Neural cell (in vitro differentiated cells): Measurements from ENCODE around the gene RWDD1.

Experiments
- CTCF ChIP-seq: fragments of 450-650 bp; IDR thresholded peaks from 2 replicates; pipeline ENCODE4 v1.5.1; 2014; ENCODE audit warnings: antibody characterized with exemption, mild to moderate bottlenecking, moderate library complexity; ENCODE audit not compliant: poor library complexity, severe bottlenecking
- EP300 ChIP-seq: fragments of 450-650 bp; conservative IDR thresholded peaks from 2 replicates; pipeline ENCODE4 v1.6.1; 2014; ENCODE audit warnings: antibody characterized with exemption, mild to moderate bottlenecking, moderate library complexity; ENCODE audit not compliant: poor library complexity, severe bottlenecking
- EZH2 ChIP-seq: fragments of 200-600, 300-800 bp; shearing (Covaris generic), sonication (generic); IDR thresholded peaks from 2 replicates; pipeline ENCODE4 v1.6.1; 2014; ENCODE audit warnings: antibody characterized with exemption, low read length, borderline replicate concordance, mild to moderate bottlenecking; ENCODE audit not compliant: insufficient read depth, poor library complexity, severe bottlenecking
- POLR2AphosphoS5 ChIP-seq: IDR thresholded peaks from 2 replicates; pipeline ENCODE4 v1.6.1; 2012
- RAD21 ChIP-seq: fragments of 450-650 bp; conservative IDR thresholded peaks from 2 replicates; pipeline ENCODE4 v1.6.1; 2014; ENCODE audit warnings: antibody characterized with exemption, mild to moderate bottlenecking, moderate library complexity
- REST ChIP-seq: IDR thresholded peaks from 2 replicates; pipeline ENCODE4 v1.6.1; 2012; ENCODE audit warnings: borderline replicate concordance
- TAF1 ChIP-seq: IDR thresholded peaks from 2 replicates; pipeline ENCODE4 v1.6.1; 2012; ENCODE audit warnings: low read depth

GRCh38 chr6:116586738-116587137 is 15.4 kb downstream of the RWDD1 start:
- no peak for TF ChIP-seq REST
- TF ChIP-seq TAF1 = no peak
- no peak for TF ChIP-seq CTCF
- TF ChIP-seq EZH2 = no peak
- TF ChIP-seq POLR2AphosphoS5 = no peak
- TF ChIP-seq RAD21 = no peak
- TF ChIP-seq EP300 = no peak
